Posterior cingulate gyrus (tissue), 11 donors: ENCODE data around the gene ANK3.

Experiments used
- DNase-seq, 10 donors: peaks; one replicate each; pipeline versions ENCODE4 v3.0.0 to v3.0.0-alpha.2; 2020 to 2021; ENCODE audit warnings: mixed read lengths in 3 of 10
- intact Hi-C: fragments of 100-400 bp; cut with DNase I; formaldehyde crosslinking; loops from one replicate; pipeline ENCODE4 v1.15.1; 2023

Gene ANK3

GRCh38 chr10:60291344-60291930 is 98.2 kb downstream of the ANK3 start:
- no peak for DNase-seq
- intact Hi-C loops = no loop called here

- DNase-seq = no peak
- intact Hi-C loops = no loop called here
Measured at GRCh38 chr10:60290558-60290957, 99.1 kb downstream of the ANK3 start.

- intact Hi-C loops = no loop called here
Measured at GRCh38 chr10:60289800-60290199, 99.9 kb downstream of the ANK3 start.

GRCh38 chr10:60288256-60288655 is 101.4 kb downstream of the ANK3 start:
- no peak for DNase-seq
- intact Hi-C loops = no loop called here

More at GRCh38 chr10:60289800-60290199, 99.9 kb downstream of the ANK3 start:
- DNase-seq = no peak

GRCh38 chr10:60286559-60286958 is 103.1 kb downstream of the ANK3 start:
- no peak for DNase-seq
- intact Hi-C loops = no loop called here

GRCh38 chr10:60283397-60283796 is 106.3 kb downstream of the ANK3 start:
- intact Hi-C loops = no loop called here
- DNase-seq = no peak

- intact Hi-C loops = no loop called here
- DNase-seq = no peak
Measured at GRCh38 chr10:60282771-60283353, 106.8 kb downstream of the ANK3 start.

- no peak for DNase-seq
- intact Hi-C loops = no loop called here
Measured at GRCh38 chr10:60281792-60282353, 107.8 kb downstream of the ANK3 start.

- intact Hi-C loops = no loop called here
- no peak for DNase-seq
Measured at GRCh38 chr10:60281331-60281730, 108.3 kb downstream of the ANK3 start.

GRCh38 chr10:60280475-60280874 is 109.2 kb downstream of the ANK3 start:
- DNase-seq = no peak
- intact Hi-C loops = no loop called here

- intact Hi-C loops = no loop called here
- no peak for DNase-seq
Measured at GRCh38 chr10:60277656-60278055, 112.0 kb downstream of the ANK3 start.

- no peak for DNase-seq
- intact Hi-C loops = no loop called here
Measured at GRCh38 chr10:60276232-60276631, 113.4 kb downstream of the ANK3 start.

GRCh38 chr10:60271319-60272040 is 118.2 kb downstream of the ANK3 start:
- no peak for DNase-seq
- intact Hi-C loops = no loop called here

GRCh38 chr10:60270426-60270825 is 119.2 kb downstream of the ANK3 start:
- intact Hi-C loops = no loop called here
- no peak for DNase-seq

- DNase-seq = no peak
- intact Hi-C loops = no loop called here
Measured at GRCh38 chr10:60267802-60268201, 121.9 kb downstream of the ANK3 start.

- no peak for DNase-seq
- intact Hi-C loops = no loop called here
Measured at GRCh38 chr10:60266513-60266912, 123.2 kb downstream of the ANK3 start.

- intact Hi-C loops = no loop called here
- DNase-seq = no peak
Measured at GRCh38 chr10:60262647-60263126, 127.0 kb downstream of the ANK3 start.

GRCh38 chr10:60260321-60260720 is 129.4 kb downstream of the ANK3 start:
- DNase-seq = no peak
- intact Hi-C loops = no loop called here

- intact Hi-C loops = no loop called here
- no peak for DNase-seq
Measured at GRCh38 chr10:60258429-60258797, 131.3 kb downstream of the ANK3 start.

GRCh38 chr10:60257767-60258428 is 131.8 kb downstream of the ANK3 start:
- no peak for DNase-seq
- intact Hi-C loops = no loop called here

- intact Hi-C loops = no loop called here
- no peak for DNase-seq
Measured at GRCh38 chr10:60254776-60255175, 134.9 kb downstream of the ANK3 start.
